Measurements from ENCODE around the gene ROCK2. TPM values are rescaled to one million over a fixed set of nuclear protein-coding genes. Genes with fewer than 3 reads are reported as not detected.
"Not testable (repeated sequence)": the region's sequence is repeated elsewhere in the genome, so short reads cannot be mapped to it uniquely, and the experiment has no call there.

The ROCK2 gene
- total RNA-seq, 1 experiment from 2014 or later, result 64.4 TPM

GRCh38 chr2:11330457-11331142 lies 13.8 kb downstream of the ROCK2 start:
- Histone ChIP-seq H3K36me3 (ENCODE audit: control insufficient read depth, insufficient read depth, low read length) (no peaks in the 10 kb centered on the region), H3K4me1 (no peaks in the 10 kb centered on the region), H3K4me3 (ENCODE audit: low read depth, low read length) (no peak overlapping the region), H3K9me3 (no peaks in the 10 kb centered on the region), H3K27me3 (replicated peaks; ENCODE audit: control insufficient read depth, insufficient read depth, low read length) (no peaks in the 10 kb centered on the region)
- Mint-ChIP-seq H3K4me1 (ENCODE audit: low read depth, unreplicated experiment) (no peaks in the 10 kb centered on the region), H3K27me3 (ENCODE audit: insufficient read depth, unreplicated experiment) (no peaks in the 10 kb centered on the region), H3K9me3 (ENCODE audit: unreplicated experiment) (no peaks in the 10 kb centered on the region), H3K4me3 (ENCODE audit: unreplicated experiment) (no peak overlapping the region), H3K36me3 (ENCODE audit: insufficient read depth, unreplicated experiment) (no peaks in the 10 kb centered on the region), H3K27ac (ENCODE audit: unreplicated experiment) (no peak overlapping the region)
- TF ChIP-seq, protein P1, sequence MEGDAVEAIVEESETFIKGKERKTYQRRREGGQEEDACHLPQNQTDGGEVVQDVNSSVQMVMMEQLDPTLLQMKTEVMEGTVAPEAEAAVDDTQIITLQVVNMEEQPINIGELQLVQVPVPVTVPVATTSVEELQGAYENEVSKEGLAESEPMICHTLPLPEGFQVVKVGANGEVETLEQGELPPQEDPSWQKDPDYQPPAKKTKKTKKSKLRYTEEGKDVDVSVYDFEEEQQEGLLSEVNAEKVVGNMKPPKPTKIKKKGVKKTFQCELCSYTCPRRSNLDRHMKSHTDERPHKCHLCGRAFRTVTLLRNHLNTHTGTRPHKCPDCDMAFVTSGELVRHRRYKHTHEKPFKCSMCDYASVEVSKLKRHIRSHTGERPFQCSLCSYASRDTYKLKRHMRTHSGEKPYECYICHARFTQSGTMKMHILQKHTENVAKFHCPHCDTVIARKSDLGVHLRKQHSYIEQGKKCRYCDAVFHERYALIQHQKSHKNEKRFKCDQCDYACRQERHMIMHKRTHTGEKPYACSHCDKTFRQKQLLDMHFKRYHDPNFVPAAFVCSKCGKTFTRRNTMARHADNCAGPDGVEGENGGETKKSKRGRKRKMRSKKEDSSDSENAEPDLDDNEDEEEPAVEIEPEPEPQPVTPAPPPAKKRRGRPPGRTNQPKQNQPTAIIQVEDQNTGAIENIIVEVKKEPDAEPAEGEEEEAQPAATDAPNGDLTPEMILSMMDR (IDR thresholded peaks at IDR 0.05; ENCODE audit: insufficient read depth in 1 of 2, low read depth in 1 of 2, low read length in 1 of 2, severe bottlenecking in 1 of 2, unreplicated experiment in 1 of 2), result no peak
- no TSS peak for BruUV-seq (replicated peaks)
- no peak for DNase-seq
- ChIA-PET POLR2A (no interaction called here), CTCF (no interaction called here)
- intact Hi-C loops (cut with micrococcal nuclease; ENCODE audit: unreplicated experiment), result no loop called here

GRCh38 chr2:11329776-11330175 lies 14.7 kb downstream of the ROCK2 start:
- Histone ChIP-seq H3K36me3 (ENCODE audit: control insufficient read depth, insufficient read depth, low read length) (no peaks in the 10 kb centered on the region), H3K27me3 (replicated peaks; ENCODE audit: control insufficient read depth, insufficient read depth, low read length) (no peaks in the 10 kb centered on the region), H3K4me1 (no peaks in the 10 kb centered on the region), H3K4me3 (ENCODE audit: low read depth, low read length) (no peak overlapping the region), H3K9me3 (no peaks in the 10 kb centered on the region)
- BruUV-seq (replicated peaks), result no TSS peak
- Mint-ChIP-seq H3K4me3 (ENCODE audit: unreplicated experiment) (no peak overlapping the region), H3K27ac (ENCODE audit: unreplicated experiment) (no peak overlapping the region), H3K36me3 (ENCODE audit: insufficient read depth, unreplicated experiment) (no peaks in the 10 kb centered on the region), H3K9me3 (ENCODE audit: unreplicated experiment) (no peaks in the 10 kb centered on the region), H3K4me1 (ENCODE audit: low read depth, unreplicated experiment) (no peaks in the 10 kb centered on the region), H3K27me3 (ENCODE audit: insufficient read depth, unreplicated experiment) (no peaks in the 10 kb centered on the region)
- ChIA-PET CTCF (no interaction called here), POLR2A (no interaction called here)
- no peak for DNase-seq
- intact Hi-C loops (cut with micrococcal nuclease; ENCODE audit: unreplicated experiment), result no loop called here
- TF ChIP-seq, protein P1 (IDR thresholded peaks at IDR 0.05; ENCODE audit: insufficient read depth in 1 of 2, low read depth in 1 of 2, low read length in 1 of 2, severe bottlenecking in 1 of 2, unreplicated experiment in 1 of 2), result no peak

DNA sequence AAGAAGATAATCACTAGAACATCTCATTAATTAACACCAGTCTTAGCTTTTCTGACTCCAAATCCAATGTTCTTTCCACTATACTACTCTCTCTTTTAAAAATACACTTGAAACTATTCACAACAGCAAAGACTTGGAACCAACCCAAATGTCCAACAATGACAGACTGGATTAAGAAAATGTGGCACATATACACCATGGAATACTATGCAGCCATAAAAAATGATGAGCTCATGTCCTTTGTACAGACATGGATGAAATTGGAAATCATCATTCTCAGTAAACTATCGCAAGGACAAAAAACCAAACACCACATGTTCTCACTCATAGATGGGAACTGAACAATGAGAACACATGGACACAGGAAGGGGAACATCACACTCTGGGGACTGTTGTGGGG lies 15.9 kb downstream of the ROCK2 start:
- BruUV-seq (replicated peaks); CTCF ChIA-PET; H3K4me1 ChIP-seq; H3K9me3 Mint-ChIP-seq (ENCODE audit: unreplicated experiment); H3K27me3 Mint-ChIP-seq (ENCODE audit: insufficient read depth, unreplicated experiment); H3K36me3 Mint-ChIP-seq (ENCODE audit: insufficient read depth, unreplicated experiment); H3K36me3 ChIP-seq (ENCODE audit: control insufficient read depth, insufficient read depth, low read length); POLR2A ChIA-PET; intact Hi-C loops (cut with micrococcal nuclease; ENCODE audit: unreplicated experiment); H3K27ac Mint-ChIP-seq (ENCODE audit: unreplicated experiment); H3K9me3 ChIP-seq; H3K4me1 Mint-ChIP-seq (ENCODE audit: low read depth, unreplicated experiment); H3K27me3 ChIP-seq (replicated peaks; ENCODE audit: control insufficient read depth, insufficient read depth, low read length); DNase-seq; H3K4me3 ChIP-seq (ENCODE audit: low read depth, low read length); H3K4me3 Mint-ChIP-seq (ENCODE audit: unreplicated experiment): not testable (repeated sequence)

DNA sequence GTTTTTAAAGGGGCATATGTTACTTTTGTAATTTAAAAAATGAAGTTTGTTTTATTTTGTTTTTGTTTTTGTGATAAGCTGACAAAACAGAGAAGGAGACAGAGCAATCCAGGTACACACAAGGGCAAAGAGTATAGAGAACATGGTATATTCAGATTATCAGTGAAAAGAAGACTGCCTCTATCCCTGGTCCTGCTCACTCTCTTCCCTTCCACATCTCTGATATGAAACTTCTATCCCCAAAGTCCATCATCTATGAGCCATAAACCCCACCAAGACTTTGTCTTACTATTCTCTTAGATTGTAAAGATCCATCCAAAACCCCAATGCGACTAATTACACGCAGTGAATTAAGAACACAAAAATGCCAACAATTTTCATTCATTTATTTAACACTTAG lies 16.6 kb downstream of the ROCK2 start:
- Histone ChIP-seq H3K4me3 (ENCODE audit: low read depth, low read length) (no peak overlapping the region), H3K9me3 (no peaks in the 10 kb centered on the region), H3K4me1 (no peaks in the 10 kb centered on the region), H3K27me3 (replicated peaks; ENCODE audit: control insufficient read depth, insufficient read depth, low read length) (no peaks in the 10 kb centered on the region), H3K36me3 (ENCODE audit: control insufficient read depth, insufficient read depth, low read length) (no peaks in the 10 kb centered on the region)
- intact Hi-C loops (cut with micrococcal nuclease; ENCODE audit: unreplicated experiment), result no loop called here
- H3K36me3 Mint-ChIP-seq (ENCODE audit: insufficient read depth, unreplicated experiment), result no peaks in the 10 kb centered on the region
- BruUV-seq (replicated peaks), result no TSS peak
- no peak for DNase-seq
- CTCF ChIA-PET, result no interaction called here
- H3K9me3 Mint-ChIP-seq (ENCODE audit: unreplicated experiment), result no peaks in the 10 kb centered on the region
- no peak overlapping the region for H3K27ac Mint-ChIP-seq (ENCODE audit: unreplicated experiment)
- POLR2A ChIA-PET, result no interaction called here
- no peaks in the 10 kb centered on the region for H3K4me1 Mint-ChIP-seq (ENCODE audit: low read depth, unreplicated experiment)
- TF ChIP-seq, protein P1 (IDR thresholded peaks at IDR 0.05; ENCODE audit: insufficient read depth in 1 of 2, low read depth in 1 of 2, low read length in 1 of 2, severe bottlenecking in 1 of 2, unreplicated experiment in 1 of 2), result no peak
- no peak overlapping the region for H3K4me3 Mint-ChIP-seq (ENCODE audit: unreplicated experiment)
- H3K27me3 Mint-ChIP-seq (ENCODE audit: insufficient read depth, unreplicated experiment), result no peaks in the 10 kb centered on the region
